ENCODE data around the gene LMOD2.

GRCh38 chr7:123687161-123687560 is 31.5 kb downstream of the LMOD2 start:
- TF ChIP-seq CTCF (IDR thresholded peaks at IDR 0.05; ENCODE audit: extremely low read depth in 1 of 2, insufficient read depth in 1 of 2, low read depth in 1 of 2, low read length in 2 of 2) (no peak), POLR2A (IDR thresholded peaks at IDR 0.05; ENCODE audit: low read depth, low read length) (no peak), JUN (IDR thresholded peaks at IDR 0.05; ENCODE audit: borderline replicate concordance, insufficient read depth, insufficient read length, low read depth) (no peak), GATA2 (IDR thresholded peaks at IDR 0.05; ENCODE audit: insufficient read depth, insufficient read length, low read depth, low read length) (no peak), EZH2 (IDR thresholded peaks at IDR 0.05; ENCODE audit: borderline replicate concordance, low read depth, low read length, severe bottlenecking) (no peak)
